Stomach smooth muscle (tissue), 2 donors: Measurements from ENCODE around the gene PBX1.

Experiments used
- H3K27ac ChIP-seq: one replicate; pipeline ENCODE4 v1.7.0; 2013; ENCODE audit warnings: mild to moderate bottlenecking, low read length, inconsistent platforms
- H3K27me3 ChIP-seq, 2 donors: one replicate each; pipeline ENCODE4 v1.7.0; 2013; ENCODE audit warnings: low read length in 2 of 2; ENCODE audit not compliant: insufficient read depth in 2 of 2, control insufficient read depth in 1 of 2
- H3K36me3 ChIP-seq, 2 donors: one replicate each; pipeline ENCODE4 v1.7.0; 2013; ENCODE audit warnings: low read length in 2 of 2; ENCODE audit not compliant: control insufficient read depth in 2 of 2, insufficient read depth in 2 of 2
- H3K4me1 ChIP-seq: one replicate; pipeline ENCODE4 v1.7.0; 2013; ENCODE audit warnings: low read length; ENCODE audit not compliant: control insufficient read depth, insufficient read depth
- H3K4me3 ChIP-seq, 2 donors: one replicate each; pipeline ENCODE4 v1.7.0; 2013; ENCODE audit warnings: low read length in 2 of 2
- H3K9ac ChIP-seq, 2 donors: one replicate each; pipeline ENCODE4 v1.7.0; 2013; ENCODE audit warnings: low read length in 2 of 2, mild to moderate bottlenecking in 1 of 2
- H3K9me3 ChIP-seq, 2 donors: one replicate each; pipeline ENCODE4 v1.7.0; 2013; ENCODE audit warnings: low read length in 2 of 2; ENCODE audit not compliant: control insufficient read depth in 2 of 2
- donor health status: healthy.
- donor health status: Pancreatic carcinoma.

The PBX1 gene

GRCh38 chr1:164796916-164797315, 237.9 kb downstream of the PBX1 start:
- Histone ChIP-seq H3K4me1 (peaks cover 32% of the 10 kb centered on the region), H3K27ac (peak overlapping the region; percentile 46), H3K4me3 (no peak overlapping the region), H3K36me3 (peaks cover 15 to 24% of the 10 kb centered on the region in 2 donors), H3K9me3 (no peaks in the 10 kb centered on the region), H3K9ac (no peak overlapping the region), H3K27me3 (no peaks in the 10 kb centered on the region)

GRCh38 chr1:164801246-164801731, 242.3 kb downstream of the PBX1 start:
- Histone ChIP-seq H3K9me3 (no peaks in the 10 kb centered on the region), H3K4me3 (peak overlapping the region in 1 of 2 donors; percentile 35), H3K27ac (peak overlapping the region; percentile 77), H3K27me3 (no peaks in the 10 kb centered on the region), H3K4me1 (peaks cover 31% of the 10 kb centered on the region), H3K36me3 (peaks cover 10 to 13% of the 10 kb centered on the region in 2 donors), H3K9ac (peak overlapping the region in 1 of 2 donors; percentile 7)

GRCh38 chr1:164801791-164802502, 243.0 kb downstream of the PBX1 start:
- H3K4me3 ChIP-seq, result peak overlapping the region in 1 of 2 donors; percentile 35
- H3K36me3 ChIP-seq, result peaks cover 10 to 13% of the 10 kb centered on the region in 2 donors
- H3K4me1 ChIP-seq, result peaks cover 28% of the 10 kb centered on the region
- H3K9me3 ChIP-seq, result no peaks in the 10 kb centered on the region
- peak overlapping the region; percentile 77 for H3K27ac ChIP-seq
- H3K27me3 ChIP-seq, result no peaks in the 10 kb centered on the region
- H3K9ac ChIP-seq, result peak overlapping the region; percentile 7 to 29

GRCh38 chr1:164802529-164803282, 243.7 kb downstream of the PBX1 start:
- Histone ChIP-seq H3K27me3 (no peaks in the 10 kb centered on the region), H3K36me3 (peaks cover 13 to 15% of the 10 kb centered on the region in 2 donors), H3K4me1 (peaks cover 25% of the 10 kb centered on the region), H3K4me3 (no peak overlapping the region), H3K9me3 (no peaks in the 10 kb centered on the region), H3K9ac (no peak overlapping the region), H3K27ac (peak overlapping the region; percentile 77)

- no peak overlapping the region for H3K27ac ChIP-seq
- peaks cover 23% of the 10 kb centered on the region for H3K4me1 ChIP-seq
Observed at GRCh38 chr1:164803366-164803765, 244.4 kb downstream of the PBX1 start.

GRCh38 chr1:164804366-164804765, 245.4 kb downstream of the PBX1 start:
- Histone ChIP-seq H3K4me3 (no peak overlapping the region), H3K9ac (no peak overlapping the region), H3K27me3 (no peaks in the 10 kb centered on the region), H3K27ac (no peak overlapping the region), H3K4me1 (peaks cover 22% of the 10 kb centered on the region), H3K9me3 (no peaks in the 10 kb centered on the region), H3K36me3 (peaks cover 11 to 29% of the 10 kb centered on the region in 2 donors)

More at GRCh38 chr1:164803366-164803765, 244.4 kb downstream of the PBX1 start:
- Histone ChIP-seq H3K9me3 (no peaks in the 10 kb centered on the region), H3K36me3 (peaks cover 10 to 22% of the 10 kb centered on the region in 2 donors), H3K27me3 (no peaks in the 10 kb centered on the region), H3K4me3 (no peak overlapping the region), H3K9ac (no peak overlapping the region)

- Histone ChIP-seq H3K9me3 (no peaks in the 10 kb centered on the region), H3K27ac (peak overlapping the region; percentile 31), H3K4me3 (no peak overlapping the region), H3K36me3 (peaks cover 6 to 27% of the 10 kb centered on the region in 2 donors), H3K27me3 (no peaks in the 10 kb centered on the region), H3K4me1 (peaks cover 25% of the 10 kb centered on the region), H3K9ac (no peak overlapping the region)
Observed at GRCh38 chr1:164805399-164805798, 246.4 kb downstream of the PBX1 start.

GRCh38 chr1:164806531-164806930, 247.5 kb downstream of the PBX1 start:
- Histone ChIP-seq H3K9ac (no peak overlapping the region), H3K36me3 (peaks cover 5 to 25% of the 10 kb centered on the region in 2 donors), H3K9me3 (no peaks in the 10 kb centered on the region), H3K4me3 (no peak overlapping the region), H3K27ac (no peak overlapping the region), H3K27me3 (no peaks in the 10 kb centered on the region), H3K4me1 (peaks cover 19% of the 10 kb centered on the region)

GRCh38 chr1:164813776-164814175, 254.8 kb downstream of the PBX1 start:
- H3K4me3 ChIP-seq, result no peak overlapping the region
- no peaks in the 10 kb centered on the region for H3K9me3 ChIP-seq
- peaks cover 11 to 13% of the 10 kb centered on the region in 2 donors for H3K36me3 ChIP-seq
- no peaks in the 10 kb centered on the region for H3K27me3 ChIP-seq
- no peak overlapping the region for H3K9ac ChIP-seq
- H3K27ac ChIP-seq, result no peak overlapping the region
- peaks cover 14% of the 10 kb centered on the region for H3K4me1 ChIP-seq

- Histone ChIP-seq H3K27me3 (no peaks in the 10 kb centered on the region), H3K9ac (no peak overlapping the region), H3K27ac (no peak overlapping the region), H3K36me3 (peaks cover 20 to 26% of the 10 kb centered on the region in 2 donors), H3K4me3 (no peak overlapping the region), H3K4me1 (peaks cover 23% of the 10 kb centered on the region), H3K9me3 (no peaks in the 10 kb centered on the region)
Observed at GRCh38 chr1:164821648-164822047, 262.7 kb downstream of the PBX1 start.
